Type B pancreatic cell (in vitro differentiated cells): ENCODE measurements around the gene SFRP5. TPM values are rescaled to one million over a fixed set of nuclear protein-coding genes. Genes with fewer than 3 reads are reported as not detected.

Source experiments
- DNase-seq: peaks from one replicate; pipeline ENCODE4 v3.0.0; 2021; ENCODE audit warnings: mixed read lengths; ENCODE audit not compliant: unreplicated experiment; ENCODE audit errors: extremely low spot score
- H3K27ac Mint-ChIP-seq: 2 replicates; pipeline ENCODE4 v1.8.0; 2021; ENCODE audit warnings: mild to moderate bottlenecking, mixed read lengths
- H3K27me3 Mint-ChIP-seq: 2 replicates; pipeline ENCODE4 v1.8.0; 2021; ENCODE audit warnings: mixed read lengths
- H3K36me3 Mint-ChIP-seq: 2 replicates; pipeline ENCODE4 v1.8.0; 2021; ENCODE audit warnings: mixed read lengths
- H3K4me1 Mint-ChIP-seq: one replicate; pipeline ENCODE4 v1.8.0; 2021; ENCODE audit warnings: mixed read lengths; ENCODE audit not compliant: unreplicated experiment
- H3K4me3 Mint-ChIP-seq: 2 replicates; pipeline ENCODE4 v1.8.0; 2021; ENCODE audit warnings: mild to moderate bottlenecking, mixed read lengths
- H3K9me3 Mint-ChIP-seq: 2 replicates; pipeline ENCODE4 v1.8.0; 2021; ENCODE audit warnings: mixed read lengths
- CTCF ChIP-seq: fragments of 200-600 bp; sonication (generic); conservative IDR thresholded peaks from 2 replicates; pipeline ENCODE4 v1.5.0; 2021; ENCODE audit warnings: antibody characterized with exemption, mild to moderate bottlenecking
- total RNA-seq: library from RNA; stranded (reverse); gene quantifications from 2 replicates; pipeline ENCODE4 v1.2.1, GENCODE V29; 2021; ENCODE audit warnings: low replicate concordance

SFRP5 gene
- total RNA-seq, 1 donor from 2014 or later = 5.7 TPM

DNA sequence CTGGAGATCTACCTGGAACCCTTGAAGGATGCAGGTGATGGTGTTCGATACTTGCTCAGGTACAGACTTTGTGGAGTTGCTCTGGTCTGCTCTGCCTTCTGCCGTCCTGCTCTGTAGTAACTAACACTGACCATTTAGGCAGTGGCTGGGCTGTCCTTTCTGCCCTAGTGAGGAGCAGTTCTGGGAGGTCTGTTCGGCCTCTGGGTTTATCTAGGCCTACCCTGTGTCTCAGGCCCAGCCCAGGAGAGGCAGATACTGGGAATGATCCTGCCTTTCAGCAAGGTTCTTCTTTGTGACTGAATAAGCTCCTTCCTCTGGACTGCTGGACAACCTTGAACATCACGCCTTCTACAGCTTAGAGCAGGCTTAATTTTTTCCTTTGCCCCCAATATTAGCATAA, 33.2 kb downstream of the SFRP5 start:
- Mint-ChIP-seq H3K9me3 (peaks cover 8% of the 10 kb centered on the region), H3K36me3 (peaks cover 9% of the 10 kb centered on the region), H3K4me1 (peaks cover 29% of the 10 kb centered on the region), H3K27me3 (peaks cover 11% of the 10 kb centered on the region), H3K27ac (peak overlapping the region; percentile 98), H3K4me3 (peak overlapping the region; percentile 100)
- no peak for TF ChIP-seq CTCF
- DNase-seq = no peak

DNA sequence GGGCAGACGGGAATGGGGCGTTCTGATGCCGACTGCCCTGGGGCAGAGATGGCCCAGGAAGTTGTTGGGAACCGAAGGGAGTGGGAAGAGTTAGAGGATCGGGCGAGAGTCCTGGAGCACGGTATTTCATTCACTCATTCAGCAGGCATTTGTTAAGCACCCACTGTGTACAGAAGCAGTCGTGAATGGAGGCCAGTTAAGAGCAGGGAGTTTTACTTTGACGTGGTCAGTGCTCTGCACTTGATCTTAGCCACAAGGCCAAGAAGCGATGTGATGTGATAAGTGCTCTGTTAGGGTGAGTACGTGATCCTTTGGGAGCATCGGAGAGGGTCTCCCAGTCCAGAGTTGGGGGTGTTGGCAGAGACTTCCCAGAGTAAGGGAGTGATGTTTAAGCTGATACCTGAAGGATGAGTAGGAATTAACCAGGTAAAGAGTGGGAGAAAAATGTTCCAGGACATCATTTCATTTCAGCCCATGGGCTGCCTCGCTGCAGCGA, 34.0 kb downstream of the SFRP5 start:
- Mint-ChIP-seq H3K4me1 (peaks cover 29% of the 10 kb centered on the region), H3K27ac (peak overlapping the region; percentile 98), H3K27me3 (peaks cover 11% of the 10 kb centered on the region), H3K9me3 (peaks cover 8% of the 10 kb centered on the region), H3K4me3 (peak overlapping the region; percentile 100), H3K36me3 (peaks cover 4% of the 10 kb centered on the region)
- TF ChIP-seq CTCF = no peak
- DNase-seq = no peak

DNA sequence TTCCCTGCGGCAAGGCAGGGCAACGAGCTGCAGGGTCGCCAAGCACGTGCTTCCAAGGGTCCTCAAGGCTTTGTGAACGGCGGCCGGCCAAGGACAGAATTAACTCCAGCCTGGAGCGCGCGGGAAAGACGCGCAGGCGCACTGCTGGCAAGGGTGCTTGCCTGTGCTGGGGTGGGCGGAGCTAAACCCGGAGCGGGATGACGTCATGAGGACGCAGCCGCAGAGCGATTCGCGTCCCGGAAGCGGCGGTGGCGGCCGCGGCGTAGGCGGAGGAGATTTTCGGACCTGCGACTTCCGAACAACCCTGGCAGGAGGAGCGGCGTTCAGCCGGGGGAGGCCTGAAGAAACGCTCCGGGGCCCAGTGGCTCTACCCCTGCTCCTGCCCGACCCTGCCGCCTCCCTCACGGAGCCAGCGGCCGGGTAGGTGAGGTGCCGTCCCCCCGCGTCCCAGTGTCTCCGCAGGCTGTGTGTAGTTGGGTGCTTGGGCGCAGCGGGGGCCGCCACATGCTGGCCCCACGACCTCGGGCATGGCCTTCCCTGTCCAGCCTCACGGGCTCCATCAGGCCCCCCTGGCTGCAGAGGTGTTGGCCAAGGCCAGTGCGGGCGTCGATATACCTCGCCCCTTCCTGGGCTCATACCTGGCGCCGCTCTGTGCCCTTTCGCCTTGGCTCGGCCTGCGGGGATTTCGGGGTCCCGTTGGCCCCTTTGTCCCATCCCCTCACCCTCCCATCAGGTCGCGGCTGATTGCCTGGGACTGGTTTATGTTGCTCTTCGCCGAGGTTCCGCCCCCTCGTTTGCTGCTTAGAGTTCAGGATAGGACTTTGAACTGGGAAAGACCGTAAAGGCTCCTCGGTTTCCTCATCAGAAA, 34.7 kb downstream of the SFRP5 start, which contains the start of gene ZFYVE27:
Gene ZFYVE27 (plus strand): TSS at position 227 of the 868 bp plus-strand sequence. CDS start 1,350 bp downstream, outside the sequence.
- Mint-ChIP-seq H3K4me3 (peak within 1 kb of the TSS; percentile 100), H3K4me1 (peaks cover 29% of the 10 kb centered on the region), H3K9me3 (peaks cover 8% of the 10 kb centered on the region), H3K36me3 (peaks cover 3% of the 10 kb centered on the region), H3K27me3 (peaks cover 11% of the 10 kb centered on the region), H3K27ac (peak within 1 kb of the TSS; percentile 98)
- TF ChIP-seq CTCF = no peak
- peak; percentile 98 for DNase-seq

DNA sequence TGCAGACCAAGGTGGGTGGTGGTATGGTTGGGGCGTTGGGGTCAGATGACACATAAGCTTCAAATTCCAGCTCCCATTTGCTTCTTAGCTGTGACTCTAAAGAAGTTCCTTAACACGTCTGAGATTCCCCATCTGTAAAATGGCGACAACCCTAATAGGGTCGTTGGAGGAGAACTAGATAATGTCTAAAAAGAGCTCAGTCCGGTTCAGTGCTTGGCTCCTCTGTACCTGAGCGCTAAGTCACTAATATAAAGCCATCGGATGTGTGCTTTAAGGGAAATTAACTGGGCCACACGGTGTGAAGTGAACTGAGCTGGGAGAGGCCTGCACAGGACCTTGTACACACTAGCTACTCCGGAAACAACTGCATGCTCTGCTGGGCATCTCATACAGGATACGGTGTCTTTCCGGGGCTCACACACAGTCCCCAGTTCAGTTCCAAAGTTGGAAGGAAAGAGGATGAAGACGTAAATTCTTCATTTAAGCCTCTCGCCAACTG, 35.3 kb downstream of the SFRP5 start:
- peaks cover 13% of the 10 kb centered on the region for H3K27me3 Mint-ChIP-seq
- H3K9me3 Mint-ChIP-seq = peaks cover 8% of the 10 kb centered on the region
- no peak for TF ChIP-seq CTCF
- peak overlapping the region; percentile 100 for H3K4me3 Mint-ChIP-seq
- peak overlapping the region; percentile 98 for H3K27ac Mint-ChIP-seq
- no peak for DNase-seq
- H3K4me1 Mint-ChIP-seq = peaks cover 29% of the 10 kb centered on the region
- peaks cover 3% of the 10 kb centered on the region for H3K36me3 Mint-ChIP-seq

GRCh38 chr10:97734021-97734420, 37.8 kb downstream of the SFRP5 start:
- H3K27ac Mint-ChIP-seq = no peak overlapping the region
- no peak for DNase-seq
- no peak overlapping the region for H3K4me3 Mint-ChIP-seq
- peaks cover 3% of the 10 kb centered on the region for H3K36me3 Mint-ChIP-seq
- H3K27me3 Mint-ChIP-seq = peaks cover 13% of the 10 kb centered on the region
- no peak for TF ChIP-seq CTCF
- H3K9me3 Mint-ChIP-seq = peaks cover 8% of the 10 kb centered on the region
- peaks cover 15% of the 10 kb centered on the region for H3K4me1 Mint-ChIP-seq
